Mucosa of descending colon (tissue), 3 donors: Measurements from ENCODE around the gene ZNF365. TPM values are rescaled to one million over a fixed set of nuclear protein-coding genes. Genes with fewer than 3 reads are reported as not detected.
"Not testable (repeated sequence)": the region's sequence is repeated elsewhere in the genome, so short reads cannot be mapped to it uniquely, and the experiment has no call there.

Experiments used
- ATAC-seq: fragments of 200-7000 bp; cut with Tn5 transposase; one replicate; pipeline ENCODE4 v1.9.1; 2020; ENCODE audit warnings: mild to moderate bottlenecking, moderate library complexity
- DNase-seq, 3 donors: peaks; one replicate each; pipeline ENCODE4 v3.0.0-alpha.2; 2020
- H3K36me3 ChIP-seq: fragments of 200-600 bp; one replicate; pipeline ENCODE4 v1.8.0; 2021; ENCODE audit warnings: low read depth, mild to moderate bottlenecking
- H3K4me1 ChIP-seq: fragments of 200-600 bp; one replicate; pipeline ENCODE4 v1.8.0; 2021; ENCODE audit warnings: low read depth, mild to moderate bottlenecking
- H3K4me3 ChIP-seq: fragments of 200-600 bp; one replicate; pipeline ENCODE4 v1.8.0; 2021; ENCODE audit warnings: mild to moderate bottlenecking
- H3K9me3 ChIP-seq: fragments of 200-600 bp; one replicate; pipeline ENCODE4 v1.8.0; 2021; ENCODE audit warnings: mild to moderate bottlenecking
- intact Hi-C, 2 donors: fragments of 100-400 bp; cut with DNase I in 1 of 2; cut with micrococcal nuclease in 1 of 2; formaldehyde crosslinking; loops; one replicate each; pipeline versions ENCODE4 v1.11.0 to v1.11.1; 2022; cut with DNase I, micrococcal nuclease
- total RNA-seq, 3 donors: library from RNA; stranded (reverse); fragmentation: NEBNext Ultra II Directional in 2 of 3; extraction: Animal tissue kit (Norgen Biotek cat#: 25700) in 2 of 3; gene quantifications; one replicate each; pipeline versions ENCODE4 v1.2.1 to v1.2.4, GENCODE V29; 2021 to 2023
- TF ChIP-seq, protein P1 (sequence below): fragments of 200-600 bp; IDR thresholded peaks from one replicate; pipeline ENCODE4 v1.8.0; 2022; ENCODE audit warnings: antibody characterized with exemption, mild to moderate bottlenecking
- donor health status: DM: no; HTN: no; CAD: no; lungs with moderate emphysema.
- donor health status: DM: no; HTN: no; CAD: no.
- donor health status: DM: no; HTN: yes; CAD: no.

Gene ZNF365
- total RNA-seq, 3 donors from 2014 or later, result 0.29 to 0.38 TPM; not detected in 1

DNA sequence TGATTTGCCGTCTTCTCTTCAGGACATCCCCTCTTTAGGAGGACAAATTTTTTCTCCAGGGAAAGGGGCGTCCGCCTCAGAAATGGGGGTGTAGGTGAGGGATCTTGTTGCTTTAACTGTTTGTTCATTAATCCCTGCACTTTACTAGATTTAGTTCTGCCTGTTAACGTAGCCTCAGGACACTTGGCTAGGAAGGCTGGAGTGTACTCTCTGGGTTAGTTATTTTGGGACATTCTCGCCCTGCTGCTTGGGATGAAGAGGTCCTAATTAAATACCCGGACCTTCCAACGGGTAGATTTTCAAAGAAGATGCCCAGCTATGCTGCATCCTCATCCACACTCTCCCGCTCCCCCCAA is 552 bp upstream of the ZNF365 start:
- intact Hi-C loops, result no loop called here
- no peak for ATAC-seq
- H3K36me3 ChIP-seq, result no peaks in the 10 kb centered on the region
- peaks cover 4% of the 10 kb centered on the region for H3K4me1 ChIP-seq
- TF ChIP-seq, protein P1, sequence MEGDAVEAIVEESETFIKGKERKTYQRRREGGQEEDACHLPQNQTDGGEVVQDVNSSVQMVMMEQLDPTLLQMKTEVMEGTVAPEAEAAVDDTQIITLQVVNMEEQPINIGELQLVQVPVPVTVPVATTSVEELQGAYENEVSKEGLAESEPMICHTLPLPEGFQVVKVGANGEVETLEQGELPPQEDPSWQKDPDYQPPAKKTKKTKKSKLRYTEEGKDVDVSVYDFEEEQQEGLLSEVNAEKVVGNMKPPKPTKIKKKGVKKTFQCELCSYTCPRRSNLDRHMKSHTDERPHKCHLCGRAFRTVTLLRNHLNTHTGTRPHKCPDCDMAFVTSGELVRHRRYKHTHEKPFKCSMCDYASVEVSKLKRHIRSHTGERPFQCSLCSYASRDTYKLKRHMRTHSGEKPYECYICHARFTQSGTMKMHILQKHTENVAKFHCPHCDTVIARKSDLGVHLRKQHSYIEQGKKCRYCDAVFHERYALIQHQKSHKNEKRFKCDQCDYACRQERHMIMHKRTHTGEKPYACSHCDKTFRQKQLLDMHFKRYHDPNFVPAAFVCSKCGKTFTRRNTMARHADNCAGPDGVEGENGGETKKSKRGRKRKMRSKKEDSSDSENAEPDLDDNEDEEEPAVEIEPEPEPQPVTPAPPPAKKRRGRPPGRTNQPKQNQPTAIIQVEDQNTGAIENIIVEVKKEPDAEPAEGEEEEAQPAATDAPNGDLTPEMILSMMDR, result no peak
- no peak overlapping the region for H3K4me3 ChIP-seq
- no peaks in the 10 kb centered on the region for H3K9me3 ChIP-seq
- no peak for DNase-seq

DNA sequence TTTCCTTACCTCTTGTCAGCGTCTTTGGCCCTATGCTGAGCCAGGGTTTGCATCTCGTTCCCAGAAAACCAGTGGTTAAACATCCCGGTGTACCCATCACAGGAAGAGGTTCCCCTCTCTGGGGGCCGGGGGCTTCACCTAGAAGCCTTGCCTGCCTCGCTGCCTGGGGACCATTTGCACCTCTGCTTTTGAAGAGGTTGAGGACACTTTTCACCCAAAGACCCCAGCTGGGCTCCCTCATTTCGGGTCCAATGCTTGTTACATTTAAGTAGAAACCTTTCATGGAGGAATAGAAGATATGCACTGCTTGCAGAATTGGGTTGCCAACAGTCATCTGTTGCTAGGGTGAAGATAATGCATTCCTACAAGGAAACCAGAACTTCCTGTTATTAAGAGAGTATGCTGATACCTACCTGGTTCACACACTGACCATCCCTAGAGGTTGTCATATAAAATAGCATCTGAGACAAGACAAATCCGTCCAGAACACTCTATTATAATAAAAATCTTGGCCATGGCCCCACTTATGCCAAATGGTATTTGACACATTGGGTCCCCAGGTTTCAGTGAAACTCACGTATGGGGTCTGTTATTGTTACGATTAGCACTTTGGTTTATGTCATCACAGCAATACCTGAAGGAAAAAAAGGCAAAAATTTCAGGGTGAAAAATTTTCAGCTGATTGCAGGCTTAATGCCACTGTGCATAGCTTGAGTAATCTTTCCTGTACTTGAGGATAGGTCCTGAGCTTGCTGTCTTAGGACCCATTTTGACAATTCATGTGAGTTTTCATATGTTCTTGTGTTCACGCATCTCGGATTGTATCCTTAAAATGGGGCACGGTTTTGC is 917 bp downstream of the ZNF365 start:
- DNase-seq (no peak), ATAC-seq (no peak)
- TF ChIP-seq, protein P1, result no peak
- H3K4me1 ChIP-seq, result peaks cover 4% of the 10 kb centered on the region
- no peaks in the 10 kb centered on the region for H3K36me3 ChIP-seq
- no peak overlapping the region for H3K4me3 ChIP-seq
- intact Hi-C loops, result no loop called here
- H3K9me3 ChIP-seq, result no peaks in the 10 kb centered on the region

DNA sequence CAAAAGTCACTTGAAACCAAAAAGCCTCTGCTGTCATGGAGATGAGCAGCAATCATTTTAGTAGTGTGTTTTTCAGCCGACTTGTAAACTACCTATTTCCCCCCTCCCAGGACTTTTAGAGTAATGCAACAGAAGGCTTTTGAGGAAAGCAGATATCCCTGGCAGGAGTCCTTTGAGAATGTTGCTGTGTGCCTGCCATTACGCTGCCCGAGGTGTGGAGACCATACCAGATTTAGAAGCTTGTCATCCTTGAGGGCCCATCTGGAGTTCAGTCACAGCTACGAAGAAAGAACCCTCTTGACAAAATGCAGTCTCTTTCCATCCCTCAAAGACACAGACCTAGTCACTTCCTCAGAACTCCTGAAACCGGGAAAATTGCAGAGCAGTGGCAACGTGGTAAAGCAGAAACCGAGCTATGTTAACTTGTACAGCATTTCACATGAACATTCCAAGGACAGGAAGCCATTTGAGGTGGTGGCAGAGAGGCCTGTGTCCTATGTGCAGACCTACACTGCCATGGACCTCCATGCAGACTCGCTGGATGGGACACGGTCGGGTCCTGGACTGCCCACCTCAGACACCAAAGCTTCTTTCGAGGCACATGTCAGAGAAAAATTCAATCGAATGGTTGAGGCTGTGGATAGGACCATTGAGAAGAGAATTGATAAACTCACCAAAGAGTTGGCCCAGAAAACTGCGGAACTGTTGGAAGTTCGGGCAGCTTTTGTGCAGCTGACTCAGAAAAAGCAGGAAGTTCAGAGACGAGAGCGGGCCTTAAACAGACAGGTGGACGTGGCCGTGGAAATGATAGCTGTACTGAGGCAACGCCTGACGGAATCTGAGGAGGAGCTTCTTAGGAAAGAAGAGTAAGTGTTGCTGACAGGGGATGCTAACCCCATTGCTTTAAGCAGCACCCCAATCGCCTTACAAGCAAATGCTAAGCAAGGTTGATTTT is 2.2 kb downstream of the ZNF365 start:
- Histone ChIP-seq H3K4me1 (peaks cover 4% of the 10 kb centered on the region), H3K9me3 (no peaks in the 10 kb centered on the region), H3K4me3 (no peak overlapping the region), H3K36me3 (no peaks in the 10 kb centered on the region)
- ATAC-seq (no peak), DNase-seq (no peak)
- TF ChIP-seq, protein P1, result no peak
- intact Hi-C loops, result no loop called here

DNA sequence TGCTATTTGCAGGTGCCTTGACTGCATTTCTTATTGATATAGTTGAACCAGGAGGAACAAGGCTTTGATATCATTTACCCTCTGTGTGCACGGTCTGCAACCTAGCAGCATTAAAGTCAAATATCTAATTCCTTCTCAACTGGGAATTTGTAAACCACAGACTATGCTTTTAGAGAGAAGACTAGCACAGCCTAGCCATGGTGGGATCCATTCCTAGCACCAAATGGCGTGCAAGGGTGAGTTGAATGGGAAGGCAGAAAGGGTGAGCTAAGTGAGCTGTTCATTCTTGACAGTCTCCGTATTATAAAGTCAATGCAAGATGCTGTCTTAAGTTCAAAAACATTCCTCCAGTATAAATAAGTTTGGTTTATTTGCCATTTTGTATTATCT is 2.9 kb downstream of the ZNF365 start:
- ATAC-seq, result no peak

DNA sequence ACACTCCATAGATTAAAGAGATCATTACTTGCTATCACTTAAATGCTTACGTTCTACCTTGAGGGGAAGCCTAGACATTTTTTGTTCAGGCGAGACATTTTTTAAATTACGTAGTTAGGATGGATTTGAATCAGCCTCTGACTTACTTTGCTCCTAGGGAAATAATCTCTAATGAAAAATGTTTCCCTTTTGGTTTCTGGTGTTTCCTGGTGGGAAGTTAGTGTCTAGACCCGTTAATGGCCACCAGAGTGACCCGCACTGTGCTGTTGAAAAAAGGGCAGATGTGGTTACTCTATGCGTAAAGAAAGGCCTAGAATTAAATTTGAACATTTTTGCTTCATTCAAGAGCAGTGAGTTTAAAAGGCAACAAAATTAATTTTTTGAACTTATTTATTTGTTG is 3.8 kb downstream of the ZNF365 start:
- Histone ChIP-seq H3K36me3 (no peaks in the 10 kb centered on the region), H3K4me3 (no peak overlapping the region), H3K4me1 (peaks cover 4% of the 10 kb centered on the region), H3K9me3 (no peaks in the 10 kb centered on the region)
- DNase-seq, result no peak
- TF ChIP-seq, protein P1, result no peak
- no peak for ATAC-seq
- intact Hi-C loops, result no loop called here

More for the DNA sequence above, 2.9 kb downstream of the ZNF365 start:
- H3K36me3 ChIP-seq, result no peaks in the 10 kb centered on the region
- intact Hi-C loops, result no loop called here
- no peak for DNase-seq
- TF ChIP-seq, protein P1, result no peak
- no peaks in the 10 kb centered on the region for H3K9me3 ChIP-seq
- no peak overlapping the region for H3K4me3 ChIP-seq
- peaks cover 4% of the 10 kb centered on the region for H3K4me1 ChIP-seq

DNA sequence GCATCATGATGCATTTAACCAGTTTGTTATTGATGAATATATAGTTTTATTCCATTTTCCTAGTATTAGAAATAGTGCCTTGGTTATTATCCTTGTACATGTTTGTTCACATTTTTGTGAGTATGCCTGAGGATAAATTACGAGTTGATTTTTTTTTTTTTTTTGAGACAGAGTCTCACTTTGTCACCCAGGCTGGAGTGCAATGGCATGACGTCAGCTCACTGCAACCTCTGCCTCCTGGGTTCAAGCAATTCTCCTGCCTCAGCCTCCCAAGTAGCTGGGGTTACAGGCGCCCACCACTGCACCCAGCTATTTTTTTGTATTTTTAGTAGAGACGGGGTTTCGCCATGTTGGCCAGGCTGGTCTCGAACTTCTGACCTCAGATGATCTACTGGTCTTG is 4.7 kb downstream of the ZNF365 start:
- ATAC-seq, intact Hi-C loops, H3K36me3 ChIP-seq, H3K9me3 ChIP-seq, H3K4me3 ChIP-seq, H3K4me1 ChIP-seq, DNase-seq: not testable (repeated sequence)
